ENCODE measurements around the gene PPP1R12B.
"Not testable (repeated sequence)": the region's sequence is repeated elsewhere in the genome, so short reads cannot be mapped to it uniquely, and the experiment has no call there.

PPP1R12B gene

DNA sequence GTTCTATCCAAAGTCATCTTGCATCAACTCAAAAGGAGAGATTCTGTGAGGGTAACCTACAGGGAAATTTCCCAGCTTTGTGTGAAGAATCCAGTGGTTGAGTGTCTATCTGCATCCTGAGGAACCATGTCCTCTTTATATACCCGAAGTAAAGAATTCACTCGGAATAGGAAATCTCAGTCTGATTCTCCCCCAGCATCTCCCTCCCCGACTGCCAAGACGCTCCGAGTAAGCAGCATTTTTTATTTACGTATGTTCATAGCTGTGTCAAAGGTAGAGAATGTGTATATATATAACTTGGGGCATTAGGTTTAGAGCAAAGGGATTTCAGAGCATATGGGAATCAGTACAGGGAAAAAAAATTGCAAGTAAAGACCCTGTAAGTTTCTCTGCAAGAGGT is 191.5 kb downstream of the PPP1R12B start:
- DNase-seq = no peak

DNA sequence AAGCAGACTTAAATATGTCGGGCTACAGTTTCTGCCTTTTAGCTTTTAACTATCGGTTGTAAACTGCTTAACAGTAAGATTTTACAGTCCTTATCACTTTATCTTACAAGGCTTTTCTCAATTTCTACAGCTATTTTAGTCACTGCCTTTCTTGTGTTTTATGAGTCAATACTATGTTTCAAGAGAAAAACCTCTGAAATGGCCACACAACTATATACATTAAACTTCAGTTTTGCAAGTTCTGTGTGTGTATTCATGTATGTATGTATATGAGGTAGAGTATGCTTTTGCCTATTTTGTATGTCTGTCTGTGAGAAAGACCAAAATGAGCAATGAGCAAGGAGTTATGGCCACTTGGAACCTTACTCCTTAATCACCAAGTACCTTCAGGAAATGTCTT is 191.9 kb downstream of the PPP1R12B start:
- DNase-seq = no peak

GRCh38 chr1:202540858-202541257 is 192.4 kb downstream of the PPP1R12B start:
- not testable (repeated sequence) for DNase-seq

DNA sequence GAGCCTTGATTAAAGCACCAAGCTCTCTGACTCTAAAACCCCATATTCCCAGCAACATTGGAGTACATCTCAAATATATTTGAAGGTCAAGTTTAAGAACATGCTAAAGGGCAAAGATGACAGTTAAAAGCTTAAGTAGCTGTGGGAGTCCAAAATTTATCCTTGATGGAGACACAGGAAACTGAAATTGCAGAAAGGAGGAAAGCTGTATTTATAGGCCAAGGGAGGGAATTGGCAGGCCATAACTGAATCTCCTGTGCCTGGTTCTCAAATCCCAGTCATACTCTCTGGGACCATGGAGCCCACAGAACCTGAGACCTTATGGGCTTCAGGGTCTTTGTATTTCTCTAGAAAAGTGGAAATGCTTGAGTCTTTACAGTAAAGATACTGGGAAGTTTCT is 193.9 kb downstream of the PPP1R12B start:
- DNase-seq = not testable (repeated sequence)

GRCh38 chr1:202543537-202543936 is 195.0 kb downstream of the PPP1R12B start:
- DNase-seq = not testable (repeated sequence)

DNA sequence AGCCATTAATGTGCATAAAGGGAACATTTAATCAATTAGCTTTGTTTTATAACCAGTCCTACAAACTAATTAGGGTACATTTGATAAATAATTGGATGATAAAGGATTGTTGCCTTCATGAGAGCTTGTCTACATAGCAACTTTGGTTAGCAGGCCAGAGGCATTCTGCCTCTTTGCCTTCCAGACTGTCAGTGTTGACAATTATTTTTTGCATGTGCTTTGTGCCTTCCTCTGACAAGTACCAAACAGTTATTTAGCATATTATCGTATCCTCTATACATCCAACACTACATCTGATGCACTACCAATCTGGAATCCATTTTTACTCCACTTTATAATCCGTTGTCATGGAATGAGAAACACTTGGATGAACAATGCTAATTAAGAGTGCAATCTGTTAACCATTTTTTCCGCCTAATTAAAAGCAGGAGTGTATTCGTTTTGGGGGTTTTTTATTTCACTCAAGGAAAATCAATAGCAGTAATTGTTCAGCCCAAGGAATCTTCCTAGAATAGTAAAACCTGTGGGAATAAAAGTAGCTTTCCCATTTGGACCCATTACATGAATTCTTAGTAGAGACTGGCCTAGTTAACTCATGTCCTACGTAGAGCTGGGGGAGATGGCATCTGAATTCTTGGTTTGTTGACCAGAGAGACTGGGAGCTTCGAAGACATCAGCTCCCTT is 196.4 kb downstream of the PPP1R12B start:
- peak; percentile 33 for DNase-seq

DNA sequence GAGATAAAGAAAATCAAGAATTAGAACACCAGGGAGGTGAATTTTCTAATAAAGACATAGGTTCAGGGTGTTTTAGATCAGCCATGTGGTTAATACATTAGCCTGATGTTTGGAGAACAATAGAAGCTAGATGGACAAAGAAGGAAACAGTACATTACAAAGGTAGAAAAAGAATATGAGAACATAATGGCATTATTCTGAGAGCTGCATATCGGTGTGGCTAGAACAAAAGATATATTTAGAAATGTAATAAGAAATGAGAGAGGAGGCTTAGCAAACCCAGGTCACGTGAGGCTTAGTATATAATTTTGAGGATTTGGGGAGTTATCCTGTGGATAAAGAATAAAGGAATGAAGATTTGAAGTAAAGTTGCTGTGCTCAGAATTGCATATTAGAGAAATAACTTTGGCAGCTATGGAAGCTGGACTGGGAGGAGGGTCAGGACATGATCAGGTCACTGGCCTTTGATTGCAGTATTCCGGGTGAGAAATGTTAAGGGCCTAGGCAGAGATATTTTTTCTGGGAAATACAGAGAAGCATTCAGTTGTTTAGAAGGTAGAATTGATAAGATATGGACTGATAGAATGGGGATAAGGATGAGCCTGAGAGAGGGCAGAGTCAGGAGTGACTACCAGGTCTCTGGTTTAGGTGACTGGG is 197.3 kb downstream of the PPP1R12B start:
- not testable (repeated sequence) for DNase-seq

DNA sequence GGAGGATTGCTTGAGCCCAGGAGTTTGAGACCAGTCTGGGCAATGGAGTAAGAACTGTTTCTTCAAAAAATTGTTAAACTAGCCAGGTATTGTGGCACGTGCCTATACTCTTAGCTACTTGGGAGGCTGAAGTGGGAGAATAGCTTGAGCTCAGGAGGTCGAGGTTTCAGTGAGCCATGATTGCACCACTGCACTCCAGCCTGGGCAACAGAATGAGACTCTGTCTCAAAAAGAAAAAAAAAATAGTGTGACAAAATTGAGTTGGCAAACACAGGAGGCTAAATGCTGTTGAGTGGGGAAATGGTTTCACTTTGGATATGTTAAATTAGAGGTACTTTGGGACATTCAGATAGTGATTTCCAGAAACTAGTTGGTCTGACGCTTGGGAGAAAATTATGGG is 197.9 kb downstream of the PPP1R12B start:
- DNase-seq = not testable (repeated sequence)

DNA sequence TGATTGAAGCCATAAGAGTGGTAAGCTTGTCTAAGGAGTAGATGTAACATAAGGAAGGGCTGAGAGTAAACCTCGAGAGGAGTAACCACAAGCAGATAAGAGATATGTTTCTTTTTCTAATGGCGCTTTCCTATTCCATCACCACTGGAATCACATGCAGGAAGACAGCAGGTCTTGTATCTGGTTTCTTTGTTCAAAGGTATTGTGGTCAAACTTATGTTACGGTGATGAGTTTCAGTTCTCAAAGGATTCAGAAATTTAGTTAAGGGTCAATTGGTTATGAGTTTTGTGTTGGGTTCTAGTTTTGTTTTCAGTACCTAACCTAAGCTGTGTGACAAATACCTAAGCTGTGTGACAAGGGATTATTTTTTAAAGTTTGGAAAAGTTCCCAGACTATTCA is 198.3 kb downstream of the PPP1R12B start:
- DNase-seq = not testable (repeated sequence)

- no peak for DNase-seq
These were observed 198.7 kb downstream of the PPP1R12B start for GRCh38 chr1:202547215-202547614.

- DNase-seq = not testable (repeated sequence)
These were observed 201.6 kb downstream of the PPP1R12B start for GRCh38 chr1:202550088-202550487.

DNA sequence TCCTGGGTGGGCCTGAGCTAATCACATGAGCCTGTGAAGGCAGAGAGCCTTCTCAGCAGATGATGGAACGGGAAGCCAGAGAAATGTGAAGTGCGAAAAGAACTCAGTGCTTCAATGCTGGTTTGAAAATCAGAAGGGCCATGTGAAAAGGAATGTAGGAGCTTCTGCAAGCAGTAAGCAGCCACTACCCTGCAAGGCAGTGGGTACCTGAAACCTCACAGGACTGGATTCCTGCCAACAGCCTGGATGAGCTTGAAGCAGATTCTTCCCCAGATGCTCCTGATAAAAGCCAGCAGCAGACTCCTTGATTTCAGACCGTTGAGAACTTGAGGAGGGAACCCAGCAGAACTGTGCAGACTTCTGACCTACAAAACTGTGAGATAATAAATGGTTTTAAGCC is 203.2 kb downstream of the PPP1R12B start:
- no peak for DNase-seq

DNA sequence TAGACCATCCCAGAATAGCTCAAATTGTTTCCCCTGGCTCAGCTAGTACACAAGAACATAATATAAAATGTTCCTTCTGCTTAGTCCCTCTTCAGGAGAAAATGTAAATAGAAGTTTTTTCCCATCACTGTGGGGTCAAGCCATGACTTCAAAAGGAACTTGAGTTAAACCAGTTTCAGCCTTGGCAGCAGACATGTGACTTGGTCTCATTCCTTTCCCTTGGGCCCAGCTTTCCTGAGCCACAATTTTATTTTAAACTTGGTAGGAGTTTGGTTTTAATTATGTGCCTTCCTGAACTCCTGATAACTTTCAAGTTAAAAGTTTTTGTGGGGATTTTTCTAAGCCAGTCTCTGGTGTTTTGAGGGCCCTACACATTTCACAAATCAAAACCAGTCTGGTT is 204.1 kb downstream of the PPP1R12B start:
- DNase-seq = not testable (repeated sequence)

- DNase-seq = not testable (repeated sequence)
These were observed 204.6 kb downstream of the PPP1R12B start for GRCh38 chr1:202553078-202553477.

- DNase-seq = no peak
These were observed 205.1 kb downstream of the PPP1R12B start for GRCh38 chr1:202553560-202554038.

- not testable (repeated sequence) for DNase-seq
These were observed 206.1 kb downstream of the PPP1R12B start for GRCh38 chr1:202554619-202555018.

- not testable (repeated sequence) for DNase-seq
These were observed 207.5 kb downstream of the PPP1R12B start for GRCh38 chr1:202556037-202556436.

DNA sequence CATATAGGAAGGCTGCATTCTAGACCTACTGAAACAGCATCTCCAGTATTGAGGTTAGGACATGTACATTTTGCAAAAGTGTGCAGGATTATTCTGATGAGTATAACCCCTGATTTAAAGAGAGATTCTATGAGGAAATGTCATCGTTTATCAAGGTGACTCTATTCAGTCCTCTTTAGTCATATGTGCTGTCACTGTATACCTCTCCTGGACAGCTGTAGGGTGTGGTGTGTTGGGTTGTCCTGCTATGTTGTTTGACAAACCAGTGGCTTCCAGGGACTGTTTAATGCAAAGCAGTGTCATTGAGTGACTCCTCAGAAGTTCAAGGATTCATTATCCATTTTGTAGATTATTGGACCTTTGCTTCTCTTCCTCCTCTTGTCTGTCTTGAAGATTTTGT is 209.2 kb downstream of the PPP1R12B start:
- DNase-seq = not testable (repeated sequence)

DNA sequence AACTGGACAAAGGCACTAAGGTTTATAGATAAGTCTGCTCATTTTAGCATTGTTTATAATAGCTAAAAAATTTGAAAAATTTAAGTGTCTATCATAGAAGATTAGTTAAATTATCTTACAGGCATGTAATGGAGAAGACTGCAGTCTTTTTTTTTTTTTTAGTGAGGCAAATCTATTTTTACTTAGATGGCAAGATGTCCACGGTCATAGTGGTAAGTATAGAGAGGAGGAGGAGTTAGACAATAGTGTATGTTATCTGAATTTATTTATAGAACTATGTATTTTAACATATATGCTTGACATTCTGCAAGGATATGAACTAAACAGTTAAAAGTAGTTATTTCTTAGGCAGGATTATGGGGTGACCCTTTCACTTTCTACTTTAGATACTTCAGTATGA is 212.7 kb downstream of the PPP1R12B start:
- DNase-seq = no peak

DNA sequence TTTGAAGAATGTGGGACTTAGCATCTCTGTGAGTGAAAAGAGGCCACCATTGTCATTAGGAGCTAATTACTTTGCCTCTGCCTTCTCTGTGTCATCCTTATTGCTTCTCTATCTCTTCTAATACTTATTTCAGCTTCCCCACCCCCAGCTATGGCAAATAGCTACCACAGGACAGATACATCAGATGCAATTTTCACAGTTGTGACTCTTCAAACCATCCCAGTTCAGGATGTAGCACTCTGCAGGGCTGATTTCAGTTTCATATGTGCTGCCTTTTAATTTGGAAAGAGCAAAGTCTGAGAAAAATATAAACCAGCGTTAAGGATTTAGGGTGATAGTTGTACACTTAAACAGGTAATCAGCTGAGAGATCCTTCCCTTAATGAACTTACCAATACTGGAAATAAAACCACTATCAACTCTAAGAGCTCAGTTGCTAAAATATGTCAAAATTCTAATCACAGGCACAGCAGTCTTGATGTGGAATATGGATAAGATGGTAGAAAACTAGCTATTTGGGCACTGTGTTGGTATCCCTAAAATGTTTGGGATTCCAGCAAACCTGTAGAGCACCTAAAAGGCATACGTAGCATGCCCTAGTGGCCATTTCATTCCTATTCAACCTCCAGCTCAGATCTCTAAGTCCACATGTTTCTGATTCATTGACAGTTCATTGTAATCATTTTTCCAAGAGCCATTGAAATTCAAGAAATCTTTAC is 213.4 kb downstream of the PPP1R12B start:
- no peak for DNase-seq

GRCh38 chr1:202562444-202563060 is 214.1 kb downstream of the PPP1R12B start:
- DNase-seq = no peak

DNA sequence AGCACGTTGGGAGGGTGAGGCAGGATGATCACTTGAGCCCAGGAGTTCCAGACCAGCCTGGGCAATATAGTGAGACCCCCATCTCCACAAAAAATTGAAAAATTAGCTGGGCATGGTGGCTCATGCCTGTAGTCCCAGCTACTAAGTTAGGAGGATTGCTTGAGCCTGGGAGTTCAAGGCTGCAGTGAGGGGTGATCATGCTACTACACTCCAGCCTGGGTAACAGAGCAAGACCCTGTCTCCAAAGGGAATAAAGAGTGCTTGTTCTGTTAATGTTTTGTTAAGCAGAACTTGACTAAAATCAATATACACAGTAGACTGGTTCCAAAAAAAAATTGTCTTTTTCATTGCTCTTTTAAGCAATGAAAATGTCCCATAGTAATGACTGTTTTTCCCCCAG is 215.3 kb downstream of the PPP1R12B start:
- DNase-seq = no peak

- DNase-seq = no peak
These were observed 216.5 kb downstream of the PPP1R12B start for GRCh38 chr1:202564958-202565495.
